Measurements from ENCODE around the gene SLFNL1.

SLFNL1 gene

DNA sequence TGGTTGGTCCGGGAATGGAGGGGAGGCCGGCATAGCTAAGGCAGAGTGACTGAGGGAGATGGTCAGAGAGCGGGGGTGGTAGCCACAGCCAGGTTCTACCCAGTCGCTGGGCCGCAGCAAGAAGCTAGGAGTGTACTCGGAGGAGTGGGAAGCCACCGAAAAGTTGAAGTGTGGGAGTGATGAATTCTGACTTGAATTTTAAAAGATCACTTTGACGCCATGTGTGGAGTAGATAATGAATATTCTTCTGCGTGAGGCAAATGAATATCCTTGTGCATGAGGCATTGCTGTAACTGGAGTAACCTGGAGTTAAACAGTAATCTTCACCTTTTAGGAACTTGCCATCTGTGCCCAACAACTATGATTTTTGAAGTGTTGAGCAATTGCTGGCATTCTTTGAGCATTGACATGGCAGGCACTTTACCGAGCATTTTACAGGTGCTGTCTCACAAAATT is 35.2 kb downstream of the SLFNL1 start:
- DNase-seq (ENCODE audit: low read depth) = no peak

- no peak for DNase-seq (ENCODE audit: low read depth)
These were observed 35.6 kb downstream of the SLFNL1 start for GRCh38 chr1:40985875-40986274.

DNA sequence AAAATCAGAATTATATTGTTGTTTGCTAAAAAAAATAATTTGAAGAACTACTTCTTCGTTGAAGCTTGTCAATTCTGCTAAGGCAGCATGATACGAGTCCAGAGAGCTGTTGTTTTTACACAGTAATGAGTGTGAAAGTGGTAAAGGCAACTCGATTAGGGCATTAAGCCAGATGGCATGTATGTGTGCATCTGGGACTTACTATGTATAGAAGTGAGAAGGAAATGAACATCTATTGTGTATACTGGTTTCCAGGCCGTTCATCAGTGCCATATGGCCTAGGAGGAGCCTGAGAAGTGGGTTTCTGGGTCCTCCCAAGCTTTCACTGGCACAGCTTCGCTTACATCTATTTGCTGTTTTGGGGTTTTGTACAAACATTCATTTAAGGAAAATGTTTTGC is 36.4 kb downstream of the SLFNL1 start:
- DNase-seq (ENCODE audit: low read depth) = no peak

GRCh38 chr1:40984531-40984930 is 37.0 kb downstream of the SLFNL1 start:
- DNase-seq (ENCODE audit: low read depth) = no peak

DNA sequence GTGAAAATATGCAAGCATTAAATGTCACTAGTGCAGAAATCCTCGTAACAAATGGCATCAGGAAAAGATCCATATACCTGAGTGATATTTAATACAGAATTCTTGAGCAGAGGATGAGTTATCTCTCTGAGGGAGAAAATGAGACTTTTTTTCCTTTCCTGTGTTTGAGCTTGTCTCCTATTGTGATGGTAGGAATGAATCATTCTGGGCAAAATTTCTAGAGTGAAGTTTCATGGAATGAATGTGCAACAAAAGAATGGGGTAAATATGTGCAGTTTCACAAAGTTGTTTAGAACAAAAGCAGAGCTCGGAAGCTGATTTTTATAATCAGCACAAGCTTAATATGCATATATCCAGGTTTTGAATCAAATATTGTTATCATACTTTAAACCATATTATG is 37.5 kb downstream of the SLFNL1 start:
- DNase-seq (ENCODE audit: low read depth) = no peak

GRCh38 chr1:40983286-40983685 is 38.2 kb downstream of the SLFNL1 start:
- DNase-seq (ENCODE audit: low read depth) = no peak

GRCh38 chr1:40982721-40983120 is 38.8 kb downstream of the SLFNL1 start:
- DNase-seq (ENCODE audit: low read depth) = no peak

GRCh38 chr1:40981691-40982448 is 39.7 kb downstream of the SLFNL1 start:
- no peak for DNase-seq (ENCODE audit: low read depth)

- DNase-seq (ENCODE audit: low read depth) = peak; percentile 50
These were observed 40.9 kb downstream of the SLFNL1 start for GRCh38 chr1:40980453-40981121.

GRCh38 chr1:40980068-40980452 is 41.5 kb downstream of the SLFNL1 start:
- DNase-seq (ENCODE audit: low read depth) = no peak

DNA sequence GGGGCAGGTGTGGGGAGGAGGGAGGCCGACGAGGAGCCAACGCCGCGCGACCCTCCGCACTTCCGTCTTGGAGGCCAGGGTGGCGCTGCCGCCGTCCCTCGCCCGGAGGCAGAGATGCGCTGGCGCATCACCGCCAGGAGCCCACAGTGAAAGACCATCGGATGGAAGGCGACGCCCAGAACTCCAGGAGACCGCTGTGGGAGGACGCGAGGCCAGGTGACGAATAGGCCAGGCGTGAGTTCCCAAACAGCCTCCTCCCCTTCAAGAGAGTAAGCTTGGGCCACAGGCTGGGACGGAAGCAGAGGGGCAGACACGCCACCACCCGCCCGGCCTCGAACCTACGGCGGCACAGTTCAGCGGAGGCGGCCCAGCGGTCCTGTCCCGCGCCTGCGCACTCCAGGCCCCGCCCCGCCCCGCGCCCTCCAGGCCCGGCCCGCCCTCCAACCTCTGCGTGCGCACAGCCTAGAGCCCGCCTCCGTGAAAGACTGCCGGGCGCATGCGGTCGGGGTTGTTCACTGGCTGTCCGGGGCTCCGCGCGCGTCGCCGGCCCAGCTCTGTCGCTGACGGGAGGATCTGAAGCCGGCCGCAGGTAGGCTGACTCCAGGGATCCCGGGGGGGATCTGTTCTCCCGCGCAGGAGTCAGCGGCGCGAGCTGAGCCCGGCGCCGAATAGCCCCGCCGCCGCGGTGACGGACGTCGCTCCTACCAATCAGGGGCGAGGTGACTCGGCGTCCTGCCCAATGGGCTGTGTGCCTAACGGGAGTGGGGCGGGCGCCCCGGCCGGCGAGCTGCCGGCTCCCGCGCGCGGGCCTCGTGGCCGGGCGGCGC is 42.1 kb downstream of the SLFNL1 start, which contains the start of gene CTPS1:
Gene CTPS1, plus strand, starts transcription at position 456 of the 827 bp plus-strand sequence. CDS start 3,595 bp downstream, outside the sequence.
- peak; percentile 97 for DNase-seq (ENCODE audit: low read depth)

DNA sequence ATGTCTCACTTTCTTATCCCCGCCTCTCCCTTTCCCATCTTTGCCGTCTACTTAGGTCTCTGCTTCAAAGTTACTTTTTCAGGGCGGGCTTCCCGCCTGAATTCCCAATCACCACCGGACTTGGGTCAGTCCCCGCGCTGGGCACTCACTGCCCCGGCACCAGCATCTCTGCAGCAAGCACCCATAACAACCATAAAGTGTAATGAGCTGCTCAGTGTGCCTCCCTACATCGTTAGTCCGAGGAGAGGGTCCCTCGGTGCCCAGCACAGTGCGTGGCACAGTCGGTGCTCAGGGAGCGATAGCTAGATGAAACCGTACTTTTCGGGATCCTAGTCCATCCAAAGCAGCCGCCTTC is 42.7 kb downstream of the SLFNL1 start:
- DNase-seq (ENCODE audit: low read depth) = peak; percentile 16

DNA sequence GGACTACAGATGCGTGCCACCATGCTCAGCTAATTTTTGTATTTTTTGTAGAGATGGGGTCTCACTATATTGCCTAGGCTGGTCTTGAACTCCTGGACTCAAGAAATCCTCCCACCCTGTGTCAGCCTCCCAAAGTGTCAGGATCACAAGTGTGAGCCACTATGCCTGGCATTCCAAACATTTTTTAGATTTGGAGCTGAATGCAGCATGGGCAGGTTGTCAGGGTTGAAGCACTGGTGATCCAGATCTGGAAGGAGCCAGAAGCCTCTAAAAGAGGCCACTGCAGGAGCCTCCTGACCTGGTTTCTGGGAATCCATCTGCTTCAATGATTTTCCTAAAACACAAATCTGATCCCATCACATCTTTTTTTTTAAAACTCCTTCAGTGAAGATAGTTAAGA is 43.8 kb downstream of the SLFNL1 start:
- DNase-seq (ENCODE audit: low read depth) = no peak

DNA sequence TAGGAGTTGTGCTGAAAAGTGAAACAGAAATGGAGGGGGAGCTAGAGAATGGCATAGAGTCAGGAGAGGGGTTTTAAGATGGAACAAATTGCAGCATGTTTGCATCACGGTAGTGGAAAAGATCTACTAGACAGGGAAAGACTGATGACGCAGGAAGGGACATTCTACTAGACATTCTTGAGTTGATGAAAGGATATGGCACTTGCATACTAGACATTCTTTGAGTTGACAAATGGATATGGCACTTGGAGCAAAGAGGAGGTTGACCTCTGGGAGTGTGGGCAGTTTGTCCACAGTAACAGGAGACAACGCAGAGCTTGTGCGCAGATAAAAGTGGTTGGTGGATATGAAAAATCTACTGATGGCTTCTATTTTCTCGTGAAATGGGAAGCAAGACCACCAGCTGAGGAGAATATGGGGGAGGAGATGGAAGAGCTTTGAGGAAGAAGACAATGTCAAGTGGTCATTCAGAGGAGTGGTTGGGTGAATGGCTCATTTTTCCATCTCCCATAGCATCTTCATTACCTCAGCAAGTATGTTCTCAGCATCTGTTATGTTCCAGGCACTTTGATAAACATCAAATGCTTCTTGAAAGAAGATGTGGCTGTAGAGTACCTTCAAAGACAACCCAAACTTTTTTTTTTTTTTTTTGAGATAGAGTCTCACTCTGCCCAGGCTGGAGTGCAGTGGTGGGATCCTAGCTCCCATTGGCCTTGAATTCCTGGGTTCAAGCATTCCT is 44.4 kb downstream of the SLFNL1 start:
- DNase-seq (ENCODE audit: low read depth) = no peak

GRCh38 chr1:40974945-40975344 is 46.6 kb downstream of the SLFNL1 start:
- no peak for DNase-seq (ENCODE audit: low read depth)

DNA sequence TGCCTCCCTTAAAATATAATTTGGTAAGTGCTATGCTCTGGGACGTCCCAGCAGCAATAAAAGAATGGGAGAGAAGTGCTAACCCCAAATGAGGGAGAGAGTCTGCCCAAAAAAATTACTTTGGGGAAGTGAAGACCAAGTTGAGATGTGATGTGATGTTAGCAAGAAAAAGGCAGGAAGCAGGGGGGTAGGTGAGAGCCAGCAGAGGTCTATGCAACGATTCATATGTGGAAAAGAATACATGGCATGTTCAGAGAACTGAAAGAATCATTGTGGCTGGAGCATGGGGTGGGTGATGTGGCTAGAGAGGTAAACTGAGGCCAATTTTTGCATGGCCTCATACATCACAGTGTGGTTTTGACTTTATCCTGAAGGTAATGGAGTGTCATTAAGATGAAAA is 47.6 kb downstream of the SLFNL1 start:
- DNase-seq (ENCODE audit: low read depth) = no peak

DNA sequence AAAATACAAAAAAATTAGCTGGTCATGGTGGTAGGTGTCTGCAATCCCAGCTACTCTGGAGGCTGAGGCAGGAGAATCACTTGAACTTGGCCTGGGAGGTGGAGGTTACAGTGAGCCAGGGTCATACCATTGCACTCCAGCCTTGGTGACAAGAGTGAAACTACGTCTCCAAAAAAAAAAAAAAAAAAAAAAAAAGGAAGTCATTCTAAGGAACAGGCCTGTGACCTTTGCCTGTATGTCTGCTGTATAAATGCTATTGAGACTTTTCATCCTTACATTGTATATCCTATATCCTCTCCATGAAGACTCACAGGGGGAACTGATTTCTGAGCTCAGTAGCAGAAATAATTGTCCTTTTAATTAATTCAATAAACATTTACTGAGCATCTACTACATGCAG is 49.6 kb downstream of the SLFNL1 start:
- no peak for DNase-seq (ENCODE audit: low read depth)

DNA sequence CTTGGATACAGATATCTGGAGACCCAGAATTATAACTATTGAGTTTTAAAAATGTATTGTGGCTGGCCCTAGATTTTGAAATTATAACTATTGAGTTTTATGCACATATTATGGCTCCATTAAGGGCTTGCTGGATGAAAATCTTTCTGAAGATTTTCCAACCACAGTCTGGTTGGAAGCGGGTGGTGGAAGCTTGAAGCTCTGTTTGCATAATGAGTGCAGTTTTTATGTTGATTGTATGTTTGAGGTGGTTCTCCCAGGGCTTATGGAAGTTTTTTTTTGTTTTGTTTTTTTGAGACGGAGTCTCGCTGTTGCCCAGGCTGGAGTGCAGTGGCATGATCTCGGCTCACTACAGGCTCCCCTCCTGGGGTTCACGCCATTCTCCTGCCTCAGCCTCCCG is 52.1 kb downstream of the SLFNL1 start:
- DNase-seq (ENCODE audit: low read depth) = no peak

DNA sequence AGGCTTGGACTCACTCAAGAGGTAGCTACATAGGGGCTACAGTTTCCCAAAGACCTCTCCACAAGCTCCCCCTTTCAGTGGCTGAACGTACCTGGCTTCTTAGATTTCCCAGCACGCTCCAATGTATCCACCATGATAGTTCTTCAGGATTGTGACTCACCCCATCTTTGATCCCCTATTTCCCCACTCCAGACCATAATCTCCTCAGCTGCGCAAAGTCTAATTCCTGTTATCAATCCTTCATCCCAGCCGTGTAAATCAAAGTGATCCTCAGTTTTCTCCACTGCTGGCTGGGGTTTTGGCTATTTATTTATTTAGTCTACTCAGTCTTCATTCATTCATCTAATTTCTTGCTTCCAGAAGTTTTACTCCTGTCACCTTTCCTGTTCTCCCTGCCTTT is 55.1 kb downstream of the SLFNL1 start:
- DNase-seq (ENCODE audit: low read depth) = no peak
